DMS114 treated with DMSO at 0.1 percent for 48 hours (cell line): ENCODE measurements around the gene APRT.

Experiments
- DNase-seq: peaks from one replicate; lab custom pipeline; 2025; ENCODE audit not compliant: unreplicated experiment; lab: John Stamatoyannopoulos, UW

APRT gene

GRCh38 chr16:88760424-88761142, 51.1 kb downstream of the APRT start:
- DNase-seq: no peak

DNA sequence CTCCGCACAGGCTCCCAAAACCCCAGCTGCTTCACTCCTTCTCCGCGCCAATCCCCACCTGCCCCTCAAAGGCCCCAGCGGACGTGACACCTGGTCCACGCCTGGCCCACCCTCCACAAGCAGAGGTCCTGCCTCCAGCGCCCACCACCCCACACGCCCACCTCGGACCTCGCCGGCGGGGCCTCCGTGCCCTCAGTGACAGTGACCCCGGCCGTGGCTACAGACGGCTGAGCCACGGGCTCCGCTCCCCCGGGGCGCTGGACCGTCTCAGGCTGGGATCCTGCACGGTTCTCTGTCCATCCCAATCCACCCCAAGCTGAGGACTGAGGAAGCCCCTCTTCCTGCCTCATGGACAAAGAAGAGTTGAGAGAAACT, 51.8 kb downstream of the APRT start:
- no peak for DNase-seq
